ENCODE results near the gene SRL. TPM values are rescaled to one million over a fixed set of nuclear protein-coding genes. Genes with fewer than 3 reads are reported as not detected.

Gene SRL
- total and polyA plus RNA-seq, 4 donors = 0.14 to 0.22 (median 0.17) TPM

- peaks cover 0 to 8% (median 4%) of the 10 kb centered on the region in 4 donors for H3K4me1 ChIP-seq (ENCODE audit: control insufficient read depth in 4 of 4, insufficient read depth in 4 of 4, low read length in 3 of 4)
- H3K4me3 ChIP-seq (ENCODE audit: low read depth in 1 of 3, low read length in 3 of 3) = no peak overlapping the region
- no peak overlapping the region for H3K9ac ChIP-seq (ENCODE audit: low read depth in 1 of 2, low read length in 2 of 2)
- H3K9me3 ChIP-seq (ENCODE audit: control insufficient read depth in 4 of 4, low read length in 3 of 4) = no peaks in the 10 kb centered on the region
- TF ChIP-seq FOXA2 (IDR thresholded peaks at IDR 0.05) (no peak), JUND (IDR thresholded peaks at IDR 0.05) (no peak), HNF4A (conservative IDR thresholded peaks at IDR 0.05) (no peak), GABPA (IDR thresholded peaks at IDR 0.05 in 1 of 2, conservative IDR thresholded peaks at IDR 0.05 in 1 of 2) (no peak), SP1 (IDR thresholded peaks at IDR 0.05) (no peak), RXRA (IDR thresholded peaks at IDR 0.05) (no peak)
- DNase-seq (ENCODE audit: low spot score) = no peak
- 96% methylated on average over 9 of the region's 9 CpGs for WGBS
- no peaks in the 10 kb centered on the region for H3K36me3 ChIP-seq (ENCODE audit: control insufficient read depth in 4 of 4, insufficient read depth in 3 of 4, low read depth in 1 of 4, low read length in 3 of 4)
- no peak overlapping the region for H3K27ac ChIP-seq (ENCODE audit: low read depth in 1 of 2, low read length in 2 of 2)
- no peaks in the 10 kb centered on the region for H3K27me3 ChIP-seq (ENCODE audit: control insufficient read depth in 4 of 4, insufficient read depth in 4 of 4, low read length in 3 of 4)
Measured at GRCh38 chr16:4204521-4204920, 37.4 kb downstream of the SRL start.

DNA sequence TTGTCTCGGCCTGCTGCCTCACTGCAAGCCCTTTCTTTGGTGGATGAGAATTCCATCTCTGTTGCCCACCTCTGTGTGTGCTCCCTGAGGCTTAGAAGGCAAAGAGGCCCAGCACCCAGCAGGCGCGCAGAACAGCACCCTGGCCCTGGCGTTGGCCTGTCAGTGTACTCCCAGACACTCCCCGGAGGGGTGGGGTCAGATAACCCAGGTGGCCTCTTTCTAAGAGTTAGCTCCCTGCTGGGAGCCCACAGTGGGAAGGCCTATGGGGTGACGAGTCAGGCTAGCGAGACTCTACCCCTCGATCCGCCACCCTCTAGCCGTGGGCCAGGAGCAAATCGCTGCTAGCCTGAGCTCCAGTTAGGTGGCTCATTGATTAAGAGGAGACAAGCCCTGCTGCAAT lies 38.1 kb downstream of the SRL start:
- 92% methylated on average over 11 of the region's 11 CpGs for WGBS
- no peak overlapping the region for H3K9ac ChIP-seq (ENCODE audit: low read depth in 1 of 2, low read length in 2 of 2)
- no peak overlapping the region for H3K4me3 ChIP-seq (ENCODE audit: low read depth in 1 of 3, low read length in 3 of 3)
- H3K4me1 ChIP-seq (ENCODE audit: control insufficient read depth in 4 of 4, insufficient read depth in 4 of 4, low read length in 3 of 4) = peaks cover 0 to 4% (median 2%) of the 10 kb centered on the region in 4 donors
- no peaks in the 10 kb centered on the region for H3K27me3 ChIP-seq (ENCODE audit: control insufficient read depth in 4 of 4, insufficient read depth in 4 of 4, low read length in 3 of 4)
- no peaks in the 10 kb centered on the region for H3K9me3 ChIP-seq (ENCODE audit: control insufficient read depth in 4 of 4, low read length in 3 of 4)
- TF ChIP-seq MAX (IDR thresholded peaks at IDR 0.05) (no peak), ZBTB33 (IDR thresholded peaks at IDR 0.05) (no peak), JUND (IDR thresholded peaks at IDR 0.05) (no peak)
- TF ChIP-seq, protein P1, sequence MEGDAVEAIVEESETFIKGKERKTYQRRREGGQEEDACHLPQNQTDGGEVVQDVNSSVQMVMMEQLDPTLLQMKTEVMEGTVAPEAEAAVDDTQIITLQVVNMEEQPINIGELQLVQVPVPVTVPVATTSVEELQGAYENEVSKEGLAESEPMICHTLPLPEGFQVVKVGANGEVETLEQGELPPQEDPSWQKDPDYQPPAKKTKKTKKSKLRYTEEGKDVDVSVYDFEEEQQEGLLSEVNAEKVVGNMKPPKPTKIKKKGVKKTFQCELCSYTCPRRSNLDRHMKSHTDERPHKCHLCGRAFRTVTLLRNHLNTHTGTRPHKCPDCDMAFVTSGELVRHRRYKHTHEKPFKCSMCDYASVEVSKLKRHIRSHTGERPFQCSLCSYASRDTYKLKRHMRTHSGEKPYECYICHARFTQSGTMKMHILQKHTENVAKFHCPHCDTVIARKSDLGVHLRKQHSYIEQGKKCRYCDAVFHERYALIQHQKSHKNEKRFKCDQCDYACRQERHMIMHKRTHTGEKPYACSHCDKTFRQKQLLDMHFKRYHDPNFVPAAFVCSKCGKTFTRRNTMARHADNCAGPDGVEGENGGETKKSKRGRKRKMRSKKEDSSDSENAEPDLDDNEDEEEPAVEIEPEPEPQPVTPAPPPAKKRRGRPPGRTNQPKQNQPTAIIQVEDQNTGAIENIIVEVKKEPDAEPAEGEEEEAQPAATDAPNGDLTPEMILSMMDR (IDR thresholded peaks at IDR 0.05; ENCODE audit: low read depth, low read length, missing input control) = no peak
- no peaks in the 10 kb centered on the region for H3K36me3 ChIP-seq (ENCODE audit: control insufficient read depth in 4 of 4, insufficient read depth in 3 of 4, low read depth in 1 of 4, low read length in 3 of 4)
- no peak for DNase-seq (ENCODE audit: low spot score)
- H3K27ac ChIP-seq (ENCODE audit: low read depth in 1 of 2, low read length in 2 of 2) = no peak overlapping the region

DNA sequence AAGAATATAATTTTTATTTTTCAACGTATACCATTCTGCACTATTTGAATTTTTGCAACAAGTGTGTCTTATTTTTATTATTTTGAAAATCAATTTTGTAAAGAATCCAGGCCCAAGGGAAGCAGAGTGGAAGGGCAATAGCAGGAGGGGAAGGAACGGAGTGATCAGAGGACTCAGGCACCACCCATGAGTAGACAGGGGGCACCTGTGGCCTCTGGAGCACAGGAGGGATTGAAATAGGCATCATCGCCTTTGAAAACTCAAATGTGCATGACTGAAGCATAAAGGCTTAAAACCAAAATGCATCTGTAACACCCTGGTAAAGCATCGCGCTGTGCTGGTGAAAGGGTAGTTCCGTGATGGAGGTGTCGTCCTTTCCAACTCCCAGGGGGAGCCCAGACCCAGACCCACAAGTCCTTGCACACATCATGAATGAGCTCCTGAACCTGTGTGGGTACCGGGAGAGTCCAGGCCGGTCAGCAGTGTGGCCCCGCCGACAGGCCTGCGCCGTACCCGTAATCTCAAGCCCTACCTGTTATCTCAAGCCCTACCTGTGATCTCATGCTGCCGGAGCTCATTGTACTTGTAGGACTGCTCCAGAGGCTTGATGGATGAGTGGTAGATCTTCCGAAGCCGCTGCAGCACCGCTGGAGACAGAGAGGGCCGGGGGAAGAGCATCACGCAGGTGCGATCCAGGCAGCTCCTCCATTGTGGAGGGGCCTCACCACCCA lies 39.1 kb downstream of the SRL start:
- Histone ChIP-seq H3K9ac (ENCODE audit: low read depth in 1 of 2, low read length in 2 of 2) (no peak overlapping the region), H3K36me3 (ENCODE audit: control insufficient read depth in 4 of 4, insufficient read depth in 3 of 4, low read depth in 1 of 4, low read length in 3 of 4) (no peaks in the 10 kb centered on the region), H3K9me3 (ENCODE audit: control insufficient read depth in 4 of 4, low read length in 3 of 4) (no peaks in the 10 kb centered on the region), H3K4me3 (ENCODE audit: low read depth in 1 of 3, low read length in 3 of 3) (no peak overlapping the region), H3K27me3 (ENCODE audit: control insufficient read depth in 4 of 4, insufficient read depth in 4 of 4, low read length in 3 of 4) (no peaks in the 10 kb centered on the region), H3K4me1 (ENCODE audit: control insufficient read depth in 4 of 4, insufficient read depth in 4 of 4, low read length in 3 of 4) (peaks cover 0 to 4% (median 2%) of the 10 kb centered on the region in 4 donors), H3K27ac (ENCODE audit: low read depth in 1 of 2, low read length in 2 of 2) (no peak overlapping the region)
- no peak for DNase-seq (ENCODE audit: low spot score)
- TF ChIP-seq NR2F2 (IDR thresholded peaks at IDR 0.05) (no peak), SP1 (IDR thresholded peaks at IDR 0.05) (no peak), RAD21 (IDR thresholded peaks at IDR 0.05) (no peak), TAF1 (conservative IDR thresholded peaks at IDR 0.05) (no peak), MAX (IDR thresholded peaks at IDR 0.05) (no peak), EGR1 (IDR thresholded peaks at IDR 0.05; ENCODE audit: low read depth in 2 of 2) (no peak), ZBTB33 (IDR thresholded peaks at IDR 0.05) (no peak), JUND (IDR thresholded peaks at IDR 0.05) (no peak), HNF4G (IDR thresholded peaks at IDR 0.05) (no peak)
- 86% methylated on average over 21 of the region's 21 CpGs for WGBS

Measured in liver (tissue), 9 donors.